Measurements from ENCODE around the gene ACTN4. TPM values are rescaled to one million over a fixed set of nuclear protein-coding genes. Genes with fewer than 3 reads are reported as not detected.
A peak's percentile ranks its signal among the peaks of the same experiment; 100 is the strongest.

ACTN4 gene
- total and polyA plus RNA-seq, 2 of the 4 experiments (the other 2 are of a cell fraction), result 541 to 659 TPM

DNA sequence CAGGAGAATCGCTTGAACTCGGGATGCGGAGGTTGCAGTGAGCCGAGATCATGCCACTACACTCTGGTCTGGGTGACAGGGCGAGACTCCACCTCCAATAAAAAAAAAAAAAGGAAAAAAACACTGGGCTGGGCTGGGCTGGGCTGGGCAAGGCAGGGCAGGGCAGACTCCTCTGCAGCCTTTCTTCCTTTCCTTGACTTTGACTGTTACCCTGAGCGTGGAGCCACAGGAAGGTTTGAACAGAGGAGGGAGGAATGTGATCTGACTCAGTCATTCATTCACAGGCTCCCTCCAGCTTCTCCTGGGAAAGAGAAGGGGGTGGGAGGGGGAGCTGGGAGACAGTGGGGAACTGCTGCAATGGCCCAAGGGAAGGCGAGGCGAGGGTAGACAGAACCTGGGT, 2.7 kb upstream of the ACTN4 start:
- Histone ChIP-seq H2AK9ac (replicated peaks; ENCODE audit: low read depth, low read length, poor library complexity) (peak overlapping the region; percentile 28), H4K20me1 (ENCODE audit: insufficient read depth, low read length) (peaks cover 18% of the 10 kb centered on the region), H2AK5ac (ENCODE audit: low read depth, low read length) (no peak overlapping the region), H4K91ac (ENCODE audit: insufficient read depth, low read depth, low read length) (no peak overlapping the region), H2BK15ac (ENCODE audit: low read depth, low read length) (no peak overlapping the region), H2BK120ac (ENCODE audit: low read depth, low read length) (no peak overlapping the region), H4K8ac (ENCODE audit: low read depth in 2 of 2, low read length in 2 of 2) (no peak overlapping the region), H2BK5ac (ENCODE audit: low read depth, low read length, poor library complexity, severe bottlenecking) (no peak overlapping the region), H3K4me1 (ENCODE audit: control insufficient read depth, insufficient read depth, low read length) (peaks cover under 1% of the 10 kb centered on the region; the same call in 1 of the 2 replicates), H3K27me3 (ENCODE audit: control insufficient read depth, insufficient read depth, low read length) (no peaks in the 10 kb centered on the region), H3K14ac (replicated peaks; ENCODE audit: low read depth, low read length) (no peak overlapping the region), H4K5ac (ENCODE audit: low read depth, low read length) (no peak overlapping the region), H3K23ac (ENCODE audit: low read depth, low read length) (no peak overlapping the region), H3K4me3 (ENCODE audit: insufficient read depth, low read depth, low read length) (no peak overlapping the region), H3K56ac (ENCODE audit: extremely low read depth, insufficient read depth, low read length) (no peak overlapping the region), H3K36me3 (ENCODE audit: control insufficient read depth, insufficient read depth, low read length) (0 out of 2 replicates have a peak, but pooled peaks cover 1% of the 10 kb centered on the region), H2AFZ (replicated peaks; ENCODE audit: low read length, poor library complexity) (no peak overlapping the region), H3K18ac (ENCODE audit: low read depth, low read length) (no peak overlapping the region), H3K79me1 (ENCODE audit: low read depth in 1 of 2, low read length in 2 of 2) (0 out of 4 replicates have a peak, but pooled peaks cover 0 to 3% of the 10 kb centered on the region in 2 experiments), H3K4me2 (ENCODE audit: low read depth, low read length) (no peak overlapping the region), H3K9me3 (ENCODE audit: control insufficient read depth, insufficient read depth, low read length) (no peaks in the 10 kb centered on the region), H3K9ac (ENCODE audit: low read depth, low read length) (no peak overlapping the region), H3K9me1 (ENCODE audit: insufficient read depth, low read length) (peaks cover under 1% of the 10 kb centered on the region; the same call in 1 of the 2 replicates), H2BK20ac (ENCODE audit: low read depth, low read length) (no peak overlapping the region), H3K4ac (ENCODE audit: low read depth, low read length) (no peak overlapping the region), H3K27ac (ENCODE audit: insufficient read depth, low read length) (no peak overlapping the region)
- WGBS, 2 experiments (ENCODE audit: extremely low coverage in 2 of 2, insufficient read length in 1 of 2), result 100% methylated on average over 4 of the region's 8 CpGs; no CpG with 5 or more reads in 1 of the 2 experiments
- no peak for TF ChIP-seq MAZ (IDR thresholded peaks at IDR 0.05; ENCODE audit: borderline replicate concordance, low read depth, low read length)
- dilution Hi-C loops (cut with HindIII; ENCODE audit: low sequenced_read_pairs, unreplicated experiment), result no loop called here
- DNase-seq (no peak), ATAC-seq (ENCODE audit: low read depth) (no peak)
- in situ Hi-C loops (cut with MboI; ENCODE audit: low sequenced_read_pairs), result loop anchor here (25.0 kb wide), 1 partner anchor 407 kb away; no protein-coding TSS in a partner anchor
- intact Hi-C loops (cut with micrococcal nuclease), result loop anchor here (5.0 kb wide), 1 partner anchor 288 kb away; the partner anchor contains the start of genes MRPS12 and SARS2
- CTCF ChIA-PET, result interaction anchor here (1.3 kb wide), 1 partner anchor 10 kb away, joined by 3 read pairs; no protein-coding TSS in a partner anchor
- POLR2A ChIA-PET (ENCODE audit: unreplicated experiment), result no interaction called here
- no TSS peak for BruUV-seq (replicated peaks)

All from IMR-90 (cell line).